HG03457 (cell line): ENCODE results near the gene GLI3.

Experiments
- ATAC-seq: cut with Tn5 transposase; IDR thresholded peaks from one replicate; pipeline ENCODE4 v1.9.1; 2021; ENCODE audit warnings: moderate number of reproducible peaks; ENCODE audit not compliant: unreplicated experiment

Gene GLI3

DNA sequence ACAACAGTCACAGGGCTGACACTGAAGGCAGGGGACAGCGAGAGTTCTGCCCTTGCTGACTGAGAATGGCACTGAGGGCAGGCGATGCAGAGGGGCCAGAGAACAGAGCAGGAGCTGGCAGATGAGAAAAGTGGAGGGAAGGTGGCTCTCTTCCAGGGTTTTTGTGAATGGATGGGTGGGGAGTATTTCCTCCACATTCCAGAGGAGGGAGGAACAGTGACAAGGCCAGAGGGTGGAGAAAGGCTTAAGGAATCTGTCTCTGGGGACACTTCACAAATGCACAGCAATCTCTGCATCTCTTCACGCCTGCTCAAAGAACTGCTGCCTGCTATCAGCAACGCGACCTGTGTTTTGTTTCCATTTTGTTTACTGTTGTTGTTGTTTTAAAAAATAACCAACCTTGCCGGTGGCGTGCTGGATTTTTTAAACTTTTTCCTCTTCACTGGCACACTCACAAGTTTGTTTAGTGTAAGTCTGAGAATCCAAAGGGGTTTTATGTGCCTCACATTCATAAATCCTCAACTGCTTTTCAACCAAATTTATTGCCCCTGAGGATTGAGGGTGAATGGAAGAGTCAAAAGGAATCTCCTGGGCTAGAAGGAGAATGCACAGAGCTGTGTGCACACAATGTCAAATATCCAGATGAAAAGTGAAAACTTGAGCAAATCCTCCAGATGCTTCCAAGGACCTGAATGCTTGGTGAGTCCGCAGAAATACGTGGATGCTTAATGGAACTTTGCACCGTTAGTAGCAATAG, 129.3 kb downstream of the GLI3 start:
- ATAC-seq, result no peak

DNA sequence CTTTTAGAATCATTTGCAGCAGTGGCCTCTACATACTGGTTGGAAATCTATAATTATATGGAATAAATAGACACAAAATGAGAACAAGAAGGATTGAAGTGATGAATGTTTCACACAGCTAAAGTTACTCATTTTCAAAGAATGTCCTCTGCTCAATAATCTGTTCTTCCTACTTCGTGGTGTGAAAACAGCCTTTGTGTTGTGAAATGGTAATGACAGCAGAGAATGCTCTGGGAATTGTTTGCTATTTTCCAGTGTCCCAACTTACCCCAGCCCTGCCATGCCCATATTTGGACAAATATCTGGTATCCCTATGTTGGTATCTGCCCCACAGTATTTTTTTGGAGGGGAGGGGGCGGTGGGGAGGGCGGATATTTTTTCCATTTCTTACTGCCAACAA, 130.4 kb downstream of the GLI3 start:
- ATAC-seq, result no peak

DNA sequence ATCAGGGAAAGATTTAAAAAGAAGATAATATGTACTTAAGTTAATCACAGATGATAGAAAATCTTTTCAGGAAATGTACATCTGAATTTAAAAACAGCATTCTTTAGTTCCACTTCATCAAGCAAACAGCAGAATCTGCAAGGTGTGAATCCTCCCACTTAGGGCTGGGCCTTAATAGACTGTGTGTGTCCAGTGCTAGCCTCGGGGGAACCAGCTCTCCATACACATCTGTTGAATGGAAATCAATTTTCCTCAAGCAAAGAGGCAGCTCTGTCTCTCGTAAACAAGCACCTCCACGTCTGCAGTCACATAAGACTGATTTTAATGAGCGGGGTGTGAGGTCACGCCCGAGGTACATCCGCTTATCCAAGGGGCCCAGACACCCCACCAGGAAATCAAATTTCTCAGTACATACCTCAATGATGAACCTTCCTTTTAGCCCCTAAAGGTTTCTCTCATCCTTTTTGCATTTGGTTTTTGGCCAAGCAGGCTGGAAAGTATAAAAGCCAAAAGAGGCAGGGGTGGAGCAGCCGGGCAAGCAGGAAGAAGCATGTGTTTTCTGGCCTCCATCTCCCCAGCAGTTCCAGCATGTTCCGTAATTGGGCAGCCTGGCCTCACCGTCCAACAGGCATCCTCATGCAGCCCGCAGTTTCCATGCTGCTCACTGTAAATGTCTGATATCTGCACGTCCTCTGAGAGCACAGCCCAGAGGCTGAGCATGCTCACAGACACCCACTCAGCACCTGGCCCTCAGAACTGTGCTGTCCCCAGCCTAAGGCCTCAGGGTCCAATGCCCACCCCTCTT, 131.3 kb downstream of the GLI3 start:
- no peak for ATAC-seq

GRCh38 chr7:42104694-42105093, 132.3 kb downstream of the GLI3 start:
- ATAC-seq, result no peak

GRCh38 chr7:42104231-42104630, 132.8 kb downstream of the GLI3 start:
- ATAC-seq, result no peak

- ATAC-seq, result no peak
Measured at GRCh38 chr7:42103456-42103855, 133.6 kb downstream of the GLI3 start.

- no peak for ATAC-seq
Measured at GRCh38 chr7:42103020-42103419, 134.0 kb downstream of the GLI3 start.

DNA sequence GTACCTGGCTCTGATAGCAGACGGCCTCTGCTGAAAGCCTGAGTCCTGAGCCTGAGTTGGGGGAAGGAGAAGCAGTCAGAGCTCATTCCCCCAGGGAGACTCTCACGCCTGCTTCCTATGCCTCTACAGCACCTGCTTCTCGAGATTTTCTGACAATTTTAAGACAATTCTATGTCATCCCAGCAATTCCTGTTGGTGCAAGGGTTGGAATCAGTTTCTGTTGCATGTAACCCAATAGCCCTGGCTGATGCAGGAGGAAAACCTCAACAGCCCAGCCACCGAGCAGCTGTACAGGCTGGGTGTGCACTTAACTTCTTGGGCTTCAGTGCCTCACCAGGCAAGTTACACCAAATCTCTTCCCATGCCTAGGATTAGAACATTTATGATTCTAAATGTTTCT, 134.7 kb downstream of the GLI3 start:
- ATAC-seq, result no peak

DNA sequence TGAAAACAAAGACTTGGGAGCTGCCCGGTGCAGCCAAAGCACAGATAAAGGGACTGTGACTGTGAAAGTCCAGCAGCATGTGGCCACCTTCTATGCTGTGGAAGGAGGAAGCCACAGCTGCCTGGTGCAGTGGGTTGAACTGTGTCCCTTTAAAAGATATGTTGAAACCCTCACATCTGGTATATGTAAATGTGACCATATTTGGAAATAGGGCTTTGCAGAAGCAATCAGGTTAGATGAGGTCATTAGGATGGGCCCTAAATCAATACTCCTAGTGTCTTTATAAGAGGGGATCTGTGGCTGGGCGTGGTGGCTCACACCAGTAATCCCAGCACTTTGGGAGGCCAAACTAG, 136.9 kb downstream of the GLI3 start:
- ATAC-seq, result no peak

- no peak for ATAC-seq
Measured at GRCh38 chr7:42099470-42100155, 137.4 kb downstream of the GLI3 start.

DNA sequence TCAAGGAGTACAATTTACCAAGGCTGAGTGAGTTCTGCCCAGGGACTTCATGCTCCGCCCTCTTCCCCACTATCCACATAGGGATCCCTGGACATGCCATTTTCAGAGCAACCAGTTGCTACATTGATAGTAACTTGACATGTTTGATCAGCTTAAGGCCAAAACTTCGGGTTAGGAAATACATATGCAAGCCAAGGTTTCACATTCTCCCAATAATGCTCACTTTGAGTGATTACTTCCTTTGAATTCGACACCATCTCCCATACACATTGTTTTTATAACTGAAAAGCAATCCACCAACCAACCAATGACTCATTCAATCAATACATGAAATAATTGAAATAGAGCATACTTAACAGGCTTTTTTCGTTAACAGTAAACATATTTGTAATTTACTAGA, 137.9 kb downstream of the GLI3 start:
- no peak for ATAC-seq

GRCh38 chr7:42097752-42098151, 139.3 kb downstream of the GLI3 start:
- ATAC-seq, result no peak

GRCh38 chr7:42096681-42097561, 140.1 kb downstream of the GLI3 start:
- ATAC-seq, result no peak

GRCh38 chr7:42096268-42096667, 140.7 kb downstream of the GLI3 start:
- ATAC-seq, result no peak

DNA sequence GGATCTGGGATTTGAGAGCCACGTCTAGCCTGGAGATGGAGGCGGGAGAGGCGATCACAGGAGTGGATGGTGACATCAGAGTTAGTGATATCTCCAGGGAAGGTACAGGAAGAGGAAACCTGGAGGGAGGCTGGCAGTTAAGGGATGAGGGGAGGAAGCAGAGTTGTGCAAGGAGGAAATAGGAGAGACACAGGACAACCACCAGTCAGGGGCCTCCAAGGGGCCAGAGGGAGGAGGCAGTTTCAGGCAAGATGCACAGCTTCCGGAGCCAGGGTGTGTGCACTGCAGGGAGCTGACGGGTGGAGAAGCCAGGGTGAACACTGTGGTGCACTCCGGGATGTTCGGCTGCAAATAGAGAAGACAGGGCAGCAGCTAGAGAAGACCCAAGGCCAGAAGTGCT, 141.2 kb downstream of the GLI3 start:
- ATAC-seq, result no peak

DNA sequence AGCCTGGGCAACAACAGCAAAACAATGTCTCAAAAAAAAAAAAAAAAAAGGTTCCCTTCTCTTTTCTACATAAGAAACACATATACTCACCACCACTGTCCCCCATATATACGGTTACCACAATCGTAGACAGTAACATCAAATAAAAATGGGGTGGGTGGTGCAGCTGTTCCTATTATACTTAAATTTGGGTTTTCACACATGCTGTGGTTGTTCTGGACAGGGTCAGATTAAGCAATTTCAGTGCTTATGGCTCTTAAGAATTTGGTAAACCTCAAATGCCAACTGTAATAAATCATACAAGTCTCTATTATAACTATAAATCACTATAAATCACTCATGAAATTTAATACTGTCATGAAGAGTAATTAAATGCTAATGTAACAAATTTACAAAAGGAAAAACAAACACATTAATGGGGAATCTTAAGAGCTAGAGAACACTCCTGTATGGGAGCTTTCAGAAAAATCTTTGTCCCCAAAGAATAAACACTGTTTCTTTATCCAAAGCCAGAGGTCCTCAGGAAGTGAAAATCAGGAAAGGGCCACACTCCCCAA, 143.6 kb downstream of the GLI3 start:
- ATAC-seq, result no peak

DNA sequence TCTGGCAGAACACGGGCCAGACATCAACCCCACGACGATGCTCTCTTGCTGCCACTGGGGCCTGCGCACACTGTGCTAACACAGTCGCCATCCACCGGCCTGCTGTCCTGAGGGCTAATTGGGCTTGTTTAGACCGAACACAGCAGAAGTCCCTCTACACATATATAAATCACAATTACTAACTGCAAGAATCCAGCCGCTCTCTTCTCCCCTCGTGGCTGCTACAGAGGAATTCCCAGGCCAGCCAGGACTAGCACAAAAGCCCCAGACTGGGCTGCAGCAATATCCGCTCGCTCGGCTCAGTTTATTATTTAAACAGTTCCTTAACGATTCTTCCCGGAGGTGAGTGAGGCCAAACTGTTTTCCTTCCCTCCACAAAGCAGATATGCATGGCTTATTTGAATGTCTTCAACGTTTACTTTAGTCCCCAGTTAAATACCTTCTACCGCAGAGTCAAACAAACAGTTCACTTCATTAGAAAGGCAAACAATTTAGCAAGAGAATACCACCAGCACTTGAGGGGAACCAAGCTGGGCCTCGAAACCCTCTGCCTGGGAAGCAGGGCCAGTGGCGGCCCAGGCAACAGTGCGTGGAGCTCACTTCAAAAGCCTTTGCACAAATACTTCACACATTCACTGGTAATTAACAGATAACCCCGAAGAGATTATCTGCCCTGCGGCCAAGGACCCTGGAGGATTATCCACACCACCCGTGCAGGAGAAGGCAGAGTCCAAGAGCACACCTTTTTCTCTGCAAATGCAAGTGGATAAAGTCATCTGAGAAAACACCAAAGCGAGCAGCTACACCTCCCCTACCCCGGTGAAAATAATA, 145.3 kb downstream of the GLI3 start:
- no peak for ATAC-seq

GRCh38 chr7:42090806-42091205, 146.2 kb downstream of the GLI3 start:
- ATAC-seq, result no peak

DNA sequence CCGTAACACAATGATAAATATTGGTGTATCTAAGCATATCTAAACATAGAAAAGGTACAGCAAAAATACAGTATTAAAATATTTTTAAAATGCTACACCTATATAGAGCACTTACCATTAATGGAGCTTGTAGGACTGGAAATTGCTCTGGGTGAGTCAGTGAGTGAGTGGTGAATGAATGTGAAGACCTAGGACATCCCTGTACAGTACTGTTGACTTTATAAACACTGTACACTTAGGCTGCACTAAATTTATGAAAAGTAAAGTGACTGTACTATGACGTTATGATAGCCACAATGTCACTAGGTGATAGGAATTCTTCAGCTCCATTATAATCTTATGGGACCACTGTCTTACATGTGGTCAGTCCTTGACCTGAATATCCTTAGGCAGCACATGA, 147.0 kb downstream of the GLI3 start:
- ATAC-seq, result no peak

GRCh38 chr7:42087616-42088015, 149.4 kb downstream of the GLI3 start:
- no peak for ATAC-seq
